CD1c-positive myeloid dendritic cell (primary cell): ENCODE data around the gene ADRA2B.
"Not testable (repeated sequence)": the region's sequence is repeated elsewhere in the genome, so short reads cannot be mapped to it uniquely, and the experiment has no call there.

Experiments
- DNase-seq: peaks from one replicate; pipeline ENCODE4 v3.0.0-alpha.2; 2016; ENCODE audit errors: extremely low spot score

ADRA2B gene

GRCh38 chr2:96069878-96070277, 46.5 kb downstream of the ADRA2B start:
- not testable (repeated sequence) for DNase-seq

- not testable (repeated sequence) for DNase-seq
These were observed 48.3 kb downstream of the ADRA2B start for GRCh38 chr2:96067902-96068581.

GRCh38 chr2:96067098-96067660, 49.2 kb downstream of the ADRA2B start:
- not testable (repeated sequence) for DNase-seq

GRCh38 chr2:96066511-96066910, 49.9 kb downstream of the ADRA2B start:
- DNase-seq: not testable (repeated sequence)

GRCh38 chr2:96065954-96066353, 50.4 kb downstream of the ADRA2B start:
- not testable (repeated sequence) for DNase-seq

- DNase-seq: no peak
These were observed 50.9 kb downstream of the ADRA2B start for GRCh38 chr2:96065381-96065930.

GRCh38 chr2:96064760-96065159, 51.6 kb downstream of the ADRA2B start:
- not testable (repeated sequence) for DNase-seq

- DNase-seq: not testable (repeated sequence)
These were observed 52.2 kb downstream of the ADRA2B start for GRCh38 chr2:96064047-96064675.

- DNase-seq: peak; percentile 38
These were observed 53.1 kb downstream of the ADRA2B start for GRCh38 chr2:96063116-96063899.
